VCaP (cell line): Measurements from ENCODE around the gene KCTD17.

Experiments
- H3K27ac ChIP-seq: fragments of 450-650 bp; 2 replicates; pipeline ENCODE4 v1.5.1; 2017
- TF ChIP-seq, protein P1 (sequence below): fragments of 450-650 bp; conservative IDR thresholded peaks from 2 replicates; pipeline ENCODE4 v1.5.1; 2017; ENCODE audit warnings: mild to moderate bottlenecking, moderate library complexity

The KCTD17 gene

DNA sequence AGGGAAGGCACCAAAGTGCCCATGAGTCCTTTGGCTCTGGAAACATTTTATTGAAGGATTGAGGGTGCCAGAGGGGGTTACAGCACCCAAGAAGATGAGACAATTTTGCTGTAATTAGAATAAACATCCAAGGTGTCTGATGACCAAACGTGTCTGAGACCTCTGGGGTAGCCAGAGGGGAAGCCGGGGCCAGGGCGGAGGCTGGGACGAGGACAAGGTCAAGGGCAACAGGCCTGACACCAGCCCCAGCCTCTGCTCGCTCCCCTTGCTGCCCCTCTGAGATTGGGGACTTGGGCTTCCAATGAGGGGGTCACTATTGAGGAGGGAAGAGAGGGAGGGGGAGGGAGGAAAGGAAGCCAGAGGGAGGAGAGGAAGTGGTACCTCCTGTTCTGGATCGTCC lies 32.4 kb downstream of the KCTD17 start:
- no peak overlapping the region for H3K27ac ChIP-seq
- TF ChIP-seq, protein P1, sequence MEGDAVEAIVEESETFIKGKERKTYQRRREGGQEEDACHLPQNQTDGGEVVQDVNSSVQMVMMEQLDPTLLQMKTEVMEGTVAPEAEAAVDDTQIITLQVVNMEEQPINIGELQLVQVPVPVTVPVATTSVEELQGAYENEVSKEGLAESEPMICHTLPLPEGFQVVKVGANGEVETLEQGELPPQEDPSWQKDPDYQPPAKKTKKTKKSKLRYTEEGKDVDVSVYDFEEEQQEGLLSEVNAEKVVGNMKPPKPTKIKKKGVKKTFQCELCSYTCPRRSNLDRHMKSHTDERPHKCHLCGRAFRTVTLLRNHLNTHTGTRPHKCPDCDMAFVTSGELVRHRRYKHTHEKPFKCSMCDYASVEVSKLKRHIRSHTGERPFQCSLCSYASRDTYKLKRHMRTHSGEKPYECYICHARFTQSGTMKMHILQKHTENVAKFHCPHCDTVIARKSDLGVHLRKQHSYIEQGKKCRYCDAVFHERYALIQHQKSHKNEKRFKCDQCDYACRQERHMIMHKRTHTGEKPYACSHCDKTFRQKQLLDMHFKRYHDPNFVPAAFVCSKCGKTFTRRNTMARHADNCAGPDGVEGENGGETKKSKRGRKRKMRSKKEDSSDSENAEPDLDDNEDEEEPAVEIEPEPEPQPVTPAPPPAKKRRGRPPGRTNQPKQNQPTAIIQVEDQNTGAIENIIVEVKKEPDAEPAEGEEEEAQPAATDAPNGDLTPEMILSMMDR: no peak

DNA sequence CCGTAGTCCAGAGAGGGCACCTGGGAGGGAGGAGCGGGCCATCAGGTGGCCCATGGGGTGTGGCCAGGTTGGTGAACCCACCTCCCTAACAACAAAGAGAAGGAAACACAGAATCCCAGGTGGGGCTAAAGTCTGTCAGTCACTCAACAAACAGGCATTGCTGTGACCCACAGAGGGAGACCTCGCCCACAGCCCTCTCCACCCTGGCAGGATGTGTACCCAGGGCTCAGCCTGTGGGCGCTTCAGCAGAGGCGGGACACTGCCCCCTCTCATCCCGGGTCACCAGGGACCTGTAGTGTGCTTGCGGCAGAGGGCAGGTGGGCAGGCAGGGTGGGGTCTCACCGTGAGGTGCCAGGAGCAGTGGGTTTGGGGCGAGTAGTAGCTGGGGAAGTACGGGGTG lies 32.8 kb downstream of the KCTD17 start:
- TF ChIP-seq, protein P1: no peak
- H3K27ac ChIP-seq: no peak overlapping the region

DNA sequence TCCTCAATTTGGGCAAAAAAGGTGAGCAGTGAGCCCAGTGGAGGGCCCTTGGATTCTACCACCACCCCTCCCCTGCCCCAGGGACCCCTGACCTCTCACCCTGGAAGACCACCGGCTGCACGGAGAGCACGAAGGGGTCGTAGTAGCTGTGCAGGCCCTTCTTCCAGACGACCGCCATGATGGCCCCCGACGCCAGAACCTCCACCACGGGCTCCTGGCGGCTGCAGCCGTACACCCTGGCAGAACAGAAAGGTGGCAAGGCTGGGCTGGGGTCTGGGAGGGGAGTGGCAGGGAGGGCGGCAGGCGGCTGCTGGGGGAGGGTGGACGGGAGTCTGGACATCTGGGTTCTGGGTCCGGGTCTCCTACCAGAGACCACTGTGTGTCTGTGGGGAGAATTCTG lies 34.6 kb downstream of the KCTD17 start:
- TF ChIP-seq, protein P1: no peak
- H3K27ac ChIP-seq: no peak overlapping the region

DNA sequence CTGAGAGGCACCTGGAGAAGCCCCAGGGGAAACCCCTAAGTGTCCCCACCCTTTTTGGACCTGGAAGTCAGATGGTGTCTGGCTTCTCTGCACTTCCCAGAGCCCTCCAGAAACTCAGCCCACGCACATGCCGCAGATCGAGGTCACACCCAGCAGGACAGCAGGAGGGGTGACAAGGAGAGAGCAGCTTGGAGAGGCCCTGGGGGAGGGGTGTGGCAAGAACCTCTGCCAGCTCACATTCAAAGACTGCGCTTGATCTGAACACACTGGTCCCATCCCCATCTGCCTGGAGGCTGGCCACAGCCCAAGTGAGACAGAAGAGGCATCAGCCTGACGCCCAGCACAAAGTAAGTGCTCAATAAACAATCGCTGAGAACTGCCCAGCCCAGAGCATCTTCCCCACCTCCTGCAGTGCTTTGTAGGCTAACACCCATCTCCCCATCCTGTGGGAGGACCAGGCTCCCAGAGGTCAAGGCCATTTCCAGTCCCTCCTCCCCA lies 36.6 kb downstream of the KCTD17 start:
- H3K27ac ChIP-seq: no peak overlapping the region
- TF ChIP-seq, protein P1: no peak

DNA sequence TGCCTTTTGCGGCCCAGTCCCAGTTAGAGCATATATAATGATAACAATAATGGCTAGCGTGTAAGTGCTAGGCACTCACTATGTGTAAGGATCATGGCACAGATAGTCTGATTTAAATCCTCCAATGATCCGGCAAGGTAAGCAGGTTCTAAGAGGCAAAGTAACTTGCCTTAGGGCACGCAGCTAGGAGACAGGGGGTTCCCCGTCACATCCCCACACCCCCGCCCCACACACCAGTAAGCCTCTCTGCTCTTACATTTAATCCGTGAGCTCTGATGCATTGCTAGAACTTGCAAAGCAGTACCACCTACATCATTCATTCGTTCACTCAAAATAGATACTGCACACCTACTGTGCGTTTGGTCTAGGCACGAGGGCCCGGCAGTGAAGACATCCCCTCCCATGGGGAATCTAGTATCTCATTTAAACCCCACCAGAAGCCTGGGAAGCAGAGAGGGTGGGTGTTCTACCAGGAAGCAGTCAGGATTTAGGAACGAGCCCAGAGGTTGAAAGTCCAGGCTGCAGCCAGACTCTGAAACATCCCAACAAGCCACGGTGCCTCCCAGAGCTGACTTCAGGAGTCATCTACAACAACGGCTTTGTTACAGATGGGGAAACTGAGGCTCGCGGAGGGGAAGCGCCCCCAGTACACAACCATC lies 37.3 kb downstream of the KCTD17 start:
- H3K27ac ChIP-seq: no peak overlapping the region
- TF ChIP-seq, protein P1: no peak

DNA sequence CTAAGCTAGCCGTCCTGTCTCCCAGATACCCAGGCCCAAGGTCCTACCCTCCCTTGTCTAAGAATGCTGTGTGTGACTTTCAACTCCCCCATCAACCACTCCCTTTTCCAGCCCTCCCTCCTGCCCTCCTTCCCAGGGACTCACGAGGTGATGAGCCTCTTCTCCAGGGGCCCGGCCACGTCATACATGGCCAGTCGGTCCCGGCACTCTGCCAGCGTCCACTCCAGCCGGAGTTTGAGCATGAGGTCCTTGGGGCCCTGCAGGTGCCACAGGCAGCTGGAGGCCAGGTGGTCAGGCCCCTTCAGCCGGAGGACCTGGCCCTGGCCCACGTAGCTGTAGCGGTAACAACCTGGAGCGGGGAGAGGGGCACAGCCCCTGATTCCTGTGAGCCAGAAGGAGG lies 37.9 kb downstream of the KCTD17 start:
- H3K27ac ChIP-seq: no peak overlapping the region
- TF ChIP-seq, protein P1: no peak

DNA sequence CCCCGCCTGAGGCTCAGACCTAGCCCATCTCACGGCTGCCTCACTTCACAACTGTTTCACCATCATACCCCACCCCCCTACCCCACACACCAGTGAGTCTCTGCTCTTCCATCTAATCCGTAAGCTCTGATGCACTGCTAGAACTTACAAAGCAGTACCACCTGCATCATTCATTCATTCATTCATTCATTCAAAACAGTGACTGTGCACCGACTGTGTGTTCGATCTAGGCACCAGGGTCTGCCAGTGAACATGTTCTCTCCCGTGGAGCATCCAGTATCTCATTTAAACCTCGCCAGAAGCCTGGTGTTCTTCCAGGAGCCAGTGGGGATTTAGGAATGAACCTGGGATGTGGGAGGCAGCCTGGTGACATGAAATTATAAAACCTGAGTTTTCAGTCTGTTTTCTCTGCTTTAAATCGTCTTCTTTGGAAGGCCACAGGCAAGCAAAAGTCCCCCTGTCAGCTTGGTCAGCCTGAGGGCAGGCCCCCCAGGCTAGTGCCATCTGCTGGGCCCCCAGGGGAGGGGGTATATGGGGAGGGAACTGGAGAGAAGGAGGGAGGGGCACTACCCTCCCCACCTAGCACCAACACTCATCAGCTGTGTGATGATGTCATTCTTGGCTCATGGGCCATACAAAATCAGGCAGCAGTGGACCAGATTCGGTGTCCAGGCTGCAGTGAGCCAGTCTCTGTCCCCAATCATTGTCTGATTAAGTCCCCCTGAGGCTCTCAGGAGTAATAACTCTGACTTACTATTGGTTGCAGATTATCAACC lies 39.6 kb downstream of the KCTD17 start:
- no peak overlapping the region for H3K27ac ChIP-seq
- TF ChIP-seq, protein P1: no peak
